HepG2 (cell line): ENCODE data around the gene SPG7. TPM values are rescaled to one million over a fixed set of nuclear protein-coding genes. Genes with fewer than 3 reads are reported as not detected.

Source experiments
- ELF3 ChIP-seq: IDR thresholded peaks from 2 replicates; pipeline ENCODE4 v1.6.1; 2016; ENCODE audit warnings: missing genetic modification reagents, missing compliant biosample characterization
- GATA4 ChIP-seq: sonication (generic); IDR thresholded peaks from 2 replicates; pipeline ENCODE4 v1.6.1; 2016; ENCODE audit warnings: antibody characterized with exemption, low read depth, borderline replicate concordance
- KAT8 ChIP-seq: IDR thresholded peaks from 2 replicates; pipeline ENCODE4 v1.6.1; 2016; ENCODE audit warnings: missing genetic modification reagents, missing compliant biosample characterization
- KDM5A ChIP-seq: fragments of 200-600 bp; sonication (generic); IDR thresholded peaks from 2 replicates; pipeline ENCODE4 v1.7.0; 2018; ENCODE audit warnings: antibody characterized with exemption, mild to moderate bottlenecking, low read length, borderline replicate concordance
- KDM6A ChIP-seq: IDR thresholded peaks from 2 replicates; pipeline ENCODE4 v1.6.1; 2016; ENCODE audit warnings: low read depth
- MAX ChIP-seq: IDR thresholded peaks from 2 replicates; pipeline ENCODE4 v1.6.1; 2012; ENCODE audit warnings: inconsistent platforms
- SPEN ChIP-seq: sonication (generic); formaldehyde crosslinking; IDR thresholded peaks from 2 replicates; pipeline ENCODE4 v1.5.1; 2020; ENCODE audit warnings: low read depth, mild to moderate bottlenecking, missing genetic modification reagents
- ZNF20 ChIP-seq: sonication (generic); formaldehyde crosslinking; IDR thresholded peaks from 2 replicates; pipeline ENCODE4 v1.4.0; 2020; ENCODE audit warnings: mild to moderate bottlenecking, moderate library complexity, missing genetic modification reagents
- ZNF468 ChIP-seq: sonication (generic); formaldehyde crosslinking; IDR thresholded peaks from 2 replicates; pipeline ENCODE4 v1.8.0; 2022; ENCODE audit warnings: mild to moderate bottlenecking, moderate library complexity, missing genetic modification reagents
- ZNF607 ChIP-seq: sonication (generic); formaldehyde crosslinking; IDR thresholded peaks from 2 replicates; pipeline ENCODE4 v1.5.1; 2020; ENCODE audit warnings: missing genetic modification reagents, mild to moderate bottlenecking, borderline replicate concordance
- ZSCAN5A ChIP-seq: sonication (generic); formaldehyde crosslinking; IDR thresholded peaks from 2 replicates; pipeline ENCODE4 v1.8.0; 2022; ENCODE audit warnings: mild to moderate bottlenecking, missing genetic modification reagents, borderline replicate concordance
- polyA plus RNA-seq, 8 experiments: library from polyadenylated mRNA; depleted of rRNA in 3 of 8; stranded (reverse) in 7 of 8; unstranded in 1 of 8; fragments of >200 nt; fragmentation: Illumina TruSeq in 4 of 8; extraction: Trizol in 4 of 8; gene quantifications; 2 replicates each; pipeline versions ENCODE4 v1.2.1 to v1.2.3, GENCODE V29; 2011 to 2016; ENCODE audit warnings: low read depth in 4 of 8, missing spikeins in 1 of 8, mixed read lengths in 1 of 8; ENCODE audit not compliant: insufficient read depth in 1 of 8
- total RNA-seq, 5 experiments: library from RNA; depleted of rRNA; stranded (reverse); fragments of >200 nt; fragmentation: Illumina TruSeq; extraction: Trizol; gene quantifications; 2 replicates each; pipeline ENCODE4 v1.2.3, GENCODE V29; 2016; ENCODE audit warnings: low read depth in 1 of 5
- TF ChIP-seq, protein P1 (sequence below): sonication (generic); formaldehyde crosslinking; IDR thresholded peaks from 2 replicates; pipeline ENCODE4 v1.5.1; 2020; ENCODE audit warnings: mild to moderate bottlenecking, moderate library complexity, missing genetic modification reagents
- TF ChIP-seq, protein P2 (sequence below): IDR thresholded peaks from 2 replicates; pipeline ENCODE4 v1.6.1; 2016; ENCODE audit warnings: control low read depth
- TF ChIP-seq, protein P3 (sequence below): sonication (generic); formaldehyde crosslinking; IDR thresholded peaks from 2 replicates; pipeline ENCODE4 v1.4.0; 2020; ENCODE audit warnings: missing genetic modification reagents
- TF ChIP-seq, protein P4 (sequence below): sonication (generic); formaldehyde crosslinking; IDR thresholded peaks from 2 replicates; pipeline ENCODE4 v1.8.1; 2023; ENCODE audit warnings: mild to moderate bottlenecking, inconsistent platforms, moderate library complexity, missing genetic modification reagents, borderline replicate concordance
- TF ChIP-seq, protein P5 (sequence below): sonication (generic); formaldehyde crosslinking; IDR thresholded peaks from 2 replicates; pipeline ENCODE4 v1.4.0; 2020; ENCODE audit warnings: missing genetic modification reagents, borderline replicate concordance

SPG7 gene
- total and polyA plus RNA-seq, 2 of the 13 experiments (the other 11 are each of a cell fraction or from before 2014, with no cell fraction given) = 66.0 to 136 TPM

- TF ChIP-seq ZNF607 (CRISPR knock-in tag) (peak; percentile 73; the same call in 1 of the 2 replicates), ZNF468 (no peak), MAX (peak; percentile 67), ZNF20 (CRISPR knock-in tag) (no peak), KDM6A (CRISPR knock-in tag) (peak; percentile 54; the same call in 1 of the 2 replicates), ZSCAN5A (0 out of 2 replicates have a peak, but pooled peaks have one; percentile 32), KAT8 (peak; percentile 61), KDM5A (no peak), SPEN (peak; percentile 79), ELF3 (peak; percentile 56), GATA4 (no peak)
- TF ChIP-seq, protein P1, sequence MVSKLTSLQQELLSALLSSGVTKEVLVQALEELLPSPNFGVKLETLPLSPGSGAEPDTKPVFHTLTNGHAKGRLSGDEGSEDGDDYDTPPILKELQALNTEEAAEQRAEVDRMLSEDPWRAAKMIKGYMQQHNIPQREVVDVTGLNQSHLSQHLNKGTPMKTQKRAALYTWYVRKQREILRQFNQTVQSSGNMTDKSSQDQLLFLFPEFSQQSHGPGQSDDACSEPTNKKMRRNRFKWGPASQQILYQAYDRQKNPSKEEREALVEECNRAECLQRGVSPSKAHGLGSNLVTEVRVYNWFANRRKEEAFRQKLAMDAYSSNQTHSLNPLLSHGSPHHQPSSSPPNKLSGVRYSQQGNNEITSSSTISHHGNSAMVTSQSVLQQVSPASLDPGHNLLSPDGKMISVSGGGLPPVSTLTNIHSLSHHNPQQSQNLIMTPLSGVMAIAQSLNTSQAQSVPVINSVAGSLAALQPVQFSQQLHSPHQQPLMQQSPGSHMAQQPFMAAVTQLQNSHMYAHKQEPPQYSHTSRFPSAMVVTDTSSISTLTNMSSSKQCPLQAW (CRISPR knock-in tag) = peak; percentile 97
- TF ChIP-seq, protein P2, sequence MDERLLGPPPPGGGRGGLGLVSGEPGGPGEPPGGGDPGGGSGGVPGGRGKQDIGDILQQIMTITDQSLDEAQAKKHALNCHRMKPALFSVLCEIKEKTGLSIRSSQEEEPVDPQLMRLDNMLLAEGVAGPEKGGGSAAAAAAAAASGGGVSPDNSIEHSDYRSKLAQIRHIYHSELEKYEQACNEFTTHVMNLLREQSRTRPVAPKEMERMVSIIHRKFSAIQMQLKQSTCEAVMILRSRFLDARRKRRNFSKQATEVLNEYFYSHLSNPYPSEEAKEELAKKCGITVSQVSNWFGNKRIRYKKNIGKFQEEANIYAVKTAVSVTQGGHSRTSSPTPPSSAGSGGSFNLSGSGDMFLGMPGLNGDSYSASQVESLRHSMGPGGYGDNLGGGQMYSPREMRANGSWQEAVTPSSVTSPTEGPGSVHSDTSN (CRISPR knock-in tag) = no peak
- TF ChIP-seq, protein P3, sequence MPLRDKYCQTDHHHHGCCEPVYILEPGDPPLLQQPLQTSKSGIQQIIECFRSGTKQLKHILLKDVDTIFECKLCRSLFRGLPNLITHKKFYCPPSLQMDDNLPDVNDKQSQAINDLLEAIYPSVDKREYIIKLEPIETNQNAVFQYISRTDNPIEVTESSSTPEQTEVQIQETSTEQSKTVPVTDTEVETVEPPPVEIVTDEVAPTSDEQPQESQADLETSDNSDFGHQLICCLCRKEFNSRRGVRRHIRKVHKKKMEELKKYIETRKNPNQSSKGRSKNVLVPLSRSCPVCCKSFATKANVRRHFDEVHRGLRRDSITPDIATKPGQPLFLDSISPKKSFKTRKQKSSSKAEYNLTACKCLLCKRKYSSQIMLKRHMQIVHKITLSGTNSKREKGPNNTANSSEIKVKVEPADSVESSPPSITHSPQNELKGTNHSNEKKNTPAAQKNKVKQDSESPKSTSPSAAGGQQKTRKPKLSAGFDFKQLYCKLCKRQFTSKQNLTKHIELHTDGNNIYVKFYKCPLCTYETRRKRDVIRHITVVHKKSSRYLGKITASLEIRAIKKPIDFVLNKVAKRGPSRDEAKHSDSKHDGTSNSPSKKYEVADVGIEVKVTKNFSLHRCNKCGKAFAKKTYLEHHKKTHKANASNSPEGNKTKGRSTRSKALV (CRISPR knock-in tag) = no peak
- TF ChIP-seq, protein P4, sequence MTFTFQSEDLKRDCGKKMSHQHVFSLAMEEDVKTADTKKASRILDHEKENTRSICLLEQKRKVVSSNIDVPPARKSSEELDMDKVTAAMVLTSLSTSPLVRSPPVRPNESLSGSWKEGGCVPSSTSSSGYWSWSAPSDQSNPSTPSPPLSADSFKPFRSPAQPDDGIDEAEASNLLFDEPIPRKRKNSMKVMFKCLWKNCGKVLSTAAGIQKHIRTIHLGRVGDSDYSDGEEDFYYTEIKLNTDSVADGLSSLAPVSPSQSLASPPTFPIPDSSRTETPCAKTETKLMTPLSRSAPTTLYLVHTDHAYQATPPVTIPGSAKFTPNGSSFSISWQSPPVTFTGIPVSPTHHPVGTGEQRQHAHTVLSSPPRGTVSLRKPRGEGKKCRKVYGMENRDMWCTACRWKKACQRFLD (CRISPR knock-in tag) = no peak
- TF ChIP-seq, protein P5, sequence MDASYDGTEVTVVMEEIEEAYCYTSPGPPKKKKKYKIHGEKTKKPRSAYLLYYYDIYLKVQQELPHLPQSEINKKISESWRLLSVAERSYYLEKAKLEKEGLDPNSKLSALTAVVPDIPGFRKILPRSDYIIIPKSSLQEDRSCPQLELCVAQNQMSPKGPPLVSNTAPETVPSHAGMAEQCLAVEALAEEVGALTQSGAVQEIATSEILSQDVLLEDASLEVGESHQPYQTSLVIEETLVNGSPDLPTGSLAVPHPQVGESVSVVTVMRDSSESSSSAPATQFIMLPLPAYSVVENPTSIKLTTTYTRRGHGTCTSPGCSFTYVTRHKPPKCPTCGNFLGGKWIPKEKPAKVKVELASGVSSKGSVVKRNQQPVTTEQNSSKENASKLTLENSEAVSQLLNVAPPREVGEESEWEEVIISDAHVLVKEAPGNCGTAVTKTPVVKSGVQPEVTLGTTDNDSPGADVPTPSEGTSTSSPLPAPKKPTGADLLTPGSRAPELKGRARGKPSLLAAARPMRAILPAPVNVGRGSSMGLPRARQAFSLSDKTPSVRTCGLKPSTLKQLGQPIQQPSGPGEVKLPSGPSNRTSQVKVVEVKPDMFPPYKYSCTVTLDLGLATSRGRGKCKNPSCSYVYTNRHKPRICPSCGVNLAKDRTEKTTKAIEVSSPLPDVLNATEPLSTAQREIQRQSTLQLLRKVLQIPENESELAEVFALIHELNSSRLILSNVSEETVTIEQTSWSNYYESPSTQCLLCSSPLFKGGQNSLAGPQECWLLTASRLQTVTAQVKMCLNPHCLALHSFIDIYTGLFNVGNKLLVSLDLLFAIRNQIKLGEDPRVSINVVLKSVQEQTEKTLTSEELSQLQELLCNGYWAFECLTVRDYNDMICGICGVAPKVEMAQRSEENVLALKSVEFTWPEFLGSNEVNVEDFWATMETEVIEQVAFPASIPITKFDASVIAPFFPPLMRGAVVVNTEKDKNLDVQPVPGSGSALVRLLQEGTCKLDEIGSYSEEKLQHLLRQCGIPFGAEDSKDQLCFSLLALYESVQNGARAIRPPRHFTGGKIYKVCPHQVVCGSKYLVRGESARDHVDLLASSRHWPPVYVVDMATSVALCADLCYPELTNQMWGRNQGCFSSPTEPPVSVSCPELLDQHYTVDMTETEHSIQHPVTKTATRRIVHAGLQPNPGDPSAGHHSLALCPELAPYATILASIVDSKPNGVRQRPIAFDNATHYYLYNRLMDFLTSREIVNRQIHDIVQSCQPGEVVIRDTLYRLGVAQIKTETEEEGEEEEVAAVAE (CRISPR knock-in tag) = 0 out of 2 replicates have a peak, but pooled peaks have one; percentile 24
These were observed 37.0 kb downstream of the SPG7 start (continued) for GRCh38 chr16:89545044-89545830.
